Cardiac fibroblast (primary cell): Measurements from ENCODE around the gene PAX5.

Experiments
- DNase-seq, 2 donors: peaks; one replicate each; pipeline versions ENCODE4 v3.0.0 to v3.0.0-alpha.2; 2010; ENCODE audit warnings: low read depth in 2 of 2
- H3K4me3 ChIP-seq, 2 donors: replicated peaks in 1 of 2; 1 replicate in 1 of 2; 2 replicates in 1 of 2; pipeline ENCODE4 v1.5.1; 2011; ENCODE audit warnings: low read depth in 2 of 2, low read length in 2 of 2, mild to moderate bottlenecking in 2 of 2, moderate library complexity in 1 of 2
- TF ChIP-seq, protein P1 (sequence below): IDR thresholded peaks from one replicate; pipeline ENCODE4 v1.5.1; 2011; ENCODE audit warnings: low read depth, mild to moderate bottlenecking, low read length, inconsistent platforms

Gene PAX5

DNA sequence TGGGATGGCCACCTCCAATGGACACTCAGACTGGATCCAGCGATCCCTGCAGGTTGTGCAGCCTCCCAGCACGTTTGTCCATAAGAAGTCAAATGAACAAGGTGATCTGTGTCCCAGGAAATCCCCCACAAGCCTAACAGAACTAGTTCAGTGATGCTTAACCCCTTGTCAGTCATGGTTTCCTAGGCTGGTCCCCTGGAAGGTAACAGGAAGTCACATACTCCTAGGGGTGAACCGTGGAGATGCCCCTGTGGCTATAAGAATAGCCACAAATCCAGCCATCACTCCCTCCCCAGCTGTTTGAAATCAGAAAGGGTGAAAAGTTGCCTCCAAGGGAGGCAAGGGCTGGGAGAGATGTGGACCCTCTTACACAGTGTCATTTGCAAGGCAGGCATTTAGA is 22.5 kb downstream of the PAX5 start:
- no peak for DNase-seq
- no peak overlapping the region for H3K4me3 ChIP-seq
- TF ChIP-seq, protein P1, sequence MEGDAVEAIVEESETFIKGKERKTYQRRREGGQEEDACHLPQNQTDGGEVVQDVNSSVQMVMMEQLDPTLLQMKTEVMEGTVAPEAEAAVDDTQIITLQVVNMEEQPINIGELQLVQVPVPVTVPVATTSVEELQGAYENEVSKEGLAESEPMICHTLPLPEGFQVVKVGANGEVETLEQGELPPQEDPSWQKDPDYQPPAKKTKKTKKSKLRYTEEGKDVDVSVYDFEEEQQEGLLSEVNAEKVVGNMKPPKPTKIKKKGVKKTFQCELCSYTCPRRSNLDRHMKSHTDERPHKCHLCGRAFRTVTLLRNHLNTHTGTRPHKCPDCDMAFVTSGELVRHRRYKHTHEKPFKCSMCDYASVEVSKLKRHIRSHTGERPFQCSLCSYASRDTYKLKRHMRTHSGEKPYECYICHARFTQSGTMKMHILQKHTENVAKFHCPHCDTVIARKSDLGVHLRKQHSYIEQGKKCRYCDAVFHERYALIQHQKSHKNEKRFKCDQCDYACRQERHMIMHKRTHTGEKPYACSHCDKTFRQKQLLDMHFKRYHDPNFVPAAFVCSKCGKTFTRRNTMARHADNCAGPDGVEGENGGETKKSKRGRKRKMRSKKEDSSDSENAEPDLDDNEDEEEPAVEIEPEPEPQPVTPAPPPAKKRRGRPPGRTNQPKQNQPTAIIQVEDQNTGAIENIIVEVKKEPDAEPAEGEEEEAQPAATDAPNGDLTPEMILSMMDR = no peak

DNA sequence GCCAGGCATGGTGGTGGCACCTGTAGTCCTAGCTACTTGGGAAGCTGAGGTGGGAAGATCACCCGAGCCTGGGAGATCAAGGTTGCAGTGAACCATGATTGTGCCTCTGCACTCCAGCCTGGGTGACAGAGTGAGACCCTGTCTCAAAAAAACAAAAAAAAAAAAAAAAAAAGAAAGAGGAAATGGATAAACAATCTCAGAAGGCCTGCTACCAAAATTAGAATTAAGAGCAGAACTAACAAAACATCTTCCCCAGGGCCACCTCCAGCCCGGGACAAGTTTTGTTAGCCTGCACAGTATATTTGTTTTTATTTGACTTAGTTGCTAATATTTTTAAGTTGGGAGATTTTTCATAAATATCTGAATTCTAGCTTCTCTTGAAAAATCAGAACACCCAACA is 23.1 kb downstream of the PAX5 start:
- no peak for DNase-seq
- H3K4me3 ChIP-seq = no peak overlapping the region

DNA sequence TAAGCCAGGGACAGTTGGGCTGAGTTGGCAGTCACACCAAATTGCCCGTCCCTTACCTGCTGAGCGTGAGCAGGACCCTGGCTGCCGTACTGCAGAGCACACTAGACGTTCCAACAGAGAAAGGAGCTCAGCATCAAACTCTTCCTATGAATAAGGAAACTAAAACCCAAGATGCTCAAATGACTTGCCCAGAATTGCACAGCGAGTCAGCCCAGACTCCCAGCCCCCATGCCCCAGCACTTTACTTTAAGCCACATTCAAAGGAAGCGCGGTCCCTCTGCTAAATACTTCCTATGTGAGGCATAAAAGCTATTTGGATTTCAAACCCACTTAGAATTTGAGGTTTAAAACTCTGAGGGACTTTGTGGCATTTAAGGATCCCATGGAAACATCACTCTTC is 23.9 kb downstream of the PAX5 start:
- DNase-seq = no peak
- TF ChIP-seq, protein P1 = no peak

More for the DNA sequence above, 23.1 kb downstream of the PAX5 start:
- TF ChIP-seq, protein P1 = no peak

DNA sequence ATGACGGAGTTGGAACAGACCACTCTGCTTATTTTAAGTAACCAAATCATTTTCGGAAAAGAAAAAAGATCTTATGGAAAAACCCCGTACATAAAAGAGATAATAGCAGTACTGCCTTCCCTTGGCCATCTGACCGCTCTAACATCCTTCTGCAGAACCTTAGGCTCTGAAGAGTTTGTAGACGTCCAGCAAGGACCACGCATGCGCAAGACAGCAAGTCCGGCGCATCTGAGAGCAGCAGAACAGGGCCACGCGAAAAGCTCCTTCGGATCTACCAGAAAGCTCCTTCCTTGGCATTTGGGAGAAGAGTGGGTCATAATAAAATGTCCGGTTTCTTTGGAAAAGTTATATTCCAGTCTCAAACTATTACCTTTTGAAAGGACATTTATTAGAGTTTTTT is 26.8 kb downstream of the PAX5 start:
- DNase-seq = no peak
- no peak overlapping the region for H3K4me3 ChIP-seq
- TF ChIP-seq, protein P1 = no peak

More for the DNA sequence above, 23.9 kb downstream of the PAX5 start:
- H3K4me3 ChIP-seq = no peak overlapping the region

DNA sequence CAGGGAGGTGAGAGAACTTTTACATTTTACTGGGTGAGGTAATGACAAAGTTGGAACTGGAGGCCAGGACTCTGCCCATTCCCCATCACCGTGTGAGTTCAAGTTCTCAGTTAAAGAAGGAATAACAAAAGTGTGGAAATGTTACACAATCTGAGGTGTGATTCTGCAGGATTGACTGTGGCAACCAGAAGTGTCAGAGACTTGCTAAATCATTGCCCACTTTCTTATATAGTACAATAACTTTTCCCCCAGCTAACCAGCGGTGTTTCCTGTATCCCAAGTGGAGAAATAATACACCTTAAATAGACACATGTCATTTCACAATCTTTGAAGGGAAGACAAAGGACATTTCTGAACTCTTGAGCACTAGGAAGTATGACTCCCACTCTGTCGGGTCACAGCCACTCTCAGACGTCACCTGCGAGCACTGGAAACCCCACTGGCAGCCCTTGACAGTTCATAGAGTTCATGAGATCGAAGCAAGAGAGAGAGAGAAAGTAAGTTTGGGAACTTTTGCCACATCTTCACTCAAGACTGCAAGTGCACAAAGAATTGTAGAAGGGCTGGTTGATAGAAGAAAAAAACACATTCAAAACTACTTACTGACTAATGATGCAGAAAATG is 28.4 kb downstream of the PAX5 start:
- TF ChIP-seq, protein P1 = no peak
- DNase-seq = no peak
- no peak overlapping the region for H3K4me3 ChIP-seq

DNA sequence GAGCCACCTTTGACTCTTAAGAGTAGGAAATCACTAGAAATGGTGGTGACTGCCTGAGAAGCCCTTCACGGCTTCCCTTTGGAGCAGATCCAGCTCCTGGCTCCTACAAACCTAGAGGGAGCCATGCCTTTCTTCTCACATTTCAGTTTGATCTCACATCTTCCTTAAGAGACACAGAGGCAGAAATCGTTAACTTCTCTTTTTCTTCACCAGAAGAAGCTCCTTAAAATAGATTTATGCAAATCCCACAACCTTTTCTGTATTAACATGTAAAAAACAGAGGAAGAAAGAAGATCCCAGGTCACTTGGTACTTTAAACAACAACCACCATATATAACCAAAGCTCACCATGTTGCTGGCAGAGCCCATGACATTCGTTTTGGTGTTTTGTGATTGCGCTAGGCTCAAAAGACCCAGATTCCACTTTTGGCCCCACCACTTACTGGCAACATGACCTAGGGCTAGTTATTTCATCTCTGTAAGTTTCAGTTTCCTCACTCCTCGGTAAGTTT is 29.6 kb downstream of the PAX5 start:
- DNase-seq = no peak
- TF ChIP-seq, protein P1 = no peak

More for the DNA sequence above, 29.6 kb downstream of the PAX5 start:
- no peak overlapping the region for H3K4me3 ChIP-seq
